Esophagus muscularis mucosa (tissue), 4 donors: Measurements from ENCODE around the gene VWA5B2. TPM values are rescaled to one million over a fixed set of nuclear protein-coding genes. Genes with fewer than 3 reads are reported as not detected.

Experiments used
- DNase-seq: peaks from one replicate; pipeline ENCODE4 v3.0.0-alpha.2; 2017; ENCODE audit errors: extremely low spot score
- H3K27ac ChIP-seq, 4 donors: fragments of 200-600 bp; sonication (generic); replicated peaks in 1 of 4; 1 replicate in 3 of 4; 2 replicates in 1 of 4; pipeline ENCODE4 v1.5.1; 2016 to 2019; ENCODE audit warnings: mild to moderate bottlenecking in 1 of 4
- H3K27me3 ChIP-seq, 4 donors: fragments of 200-600 bp; sonication (generic); one replicate each; pipeline versions ENCODE4 v1.5.1 to v1.6.0; 2016 to 2019
- H3K36me3 ChIP-seq, 4 donors: fragments of 200-600 bp; sonication (generic); one replicate each; pipeline ENCODE4 v1.5.1; 2016 to 2019
- H3K4me1 ChIP-seq, 4 donors: fragments of 200-600 bp; sonication (generic); one replicate each; pipeline ENCODE4 v1.5.1; 2016 to 2019
- H3K4me3 ChIP-seq, 4 donors: fragments of 200-600 bp; sonication (generic); 1 replicate in 2 of 4; 2 replicates in 2 of 4; pipeline ENCODE4 v1.5.1; 2016 to 2019; ENCODE audit warnings: mild to moderate bottlenecking in 4 of 4, moderate library complexity in 1 of 4
- H3K9me3 ChIP-seq, 4 donors: fragments of 200-600 bp; sonication (generic); 1 replicate in 3 of 4; 2 replicates in 1 of 4; pipeline ENCODE4 v1.5.1; 2016 to 2019
- EP300 ChIP-seq: sonication (generic); formaldehyde crosslinking; IDR thresholded peaks from one replicate; pipeline ENCODE4 v1.6.1; 2017; ENCODE audit warnings: antibody characterized with exemption
- POLR2A ChIP-seq: fragments of 450-650 bp; IDR thresholded peaks from one replicate; pipeline ENCODE4 v1.6.1; 2017; ENCODE audit warnings: antibody characterized with exemption, moderate library complexity, mild to moderate bottlenecking, low read depth
- POLR2AphosphoS5 ChIP-seq, 2 donors: sonication (generic); formaldehyde crosslinking; IDR thresholded peaks; one replicate each; pipeline ENCODE4 v1.6.1; 2017; ENCODE audit warnings: antibody characterized with exemption in 2 of 2
- WGBS: methylation state at CpG from one replicate; pipeline ENCODE4 v1.1.5; 2018; 5-methylcytosine and 5-hydroxymethylcytosine counted together
- intact Hi-C: fragments of 100-400 bp; cut with DNase I; formaldehyde crosslinking; loops from one replicate; pipeline ENCODE4 v1.15.1; 2023
- total RNA-seq, 4 donors: library from RNA; depleted of rRNA; stranded (reverse); fragments of >200 nt; gene quantifications; one replicate each; pipeline versions ENCODE4 v1.1.0 to v1.2.1, GENCODE V29; 2016
- TF ChIP-seq, protein P1 (sequence below), 3 experiments: fragments of 200-600 bp in 2 of 3; fragments of 450-650 bp in 1 of 3; sonication (generic) in 2 of 3; IDR thresholded peaks; one replicate each; pipeline ENCODE4 v1.5.1; 2017 to 2019; ENCODE audit warnings: antibody characterized with exemption in 3 of 3, mild to moderate bottlenecking in 2 of 3, moderate library complexity in 1 of 3

The VWA5B2 gene
- total RNA-seq, 4 donors from 2014 or later, result 0.17 to 0.33 (median 0.32) TPM; not detected in 1

DNA sequence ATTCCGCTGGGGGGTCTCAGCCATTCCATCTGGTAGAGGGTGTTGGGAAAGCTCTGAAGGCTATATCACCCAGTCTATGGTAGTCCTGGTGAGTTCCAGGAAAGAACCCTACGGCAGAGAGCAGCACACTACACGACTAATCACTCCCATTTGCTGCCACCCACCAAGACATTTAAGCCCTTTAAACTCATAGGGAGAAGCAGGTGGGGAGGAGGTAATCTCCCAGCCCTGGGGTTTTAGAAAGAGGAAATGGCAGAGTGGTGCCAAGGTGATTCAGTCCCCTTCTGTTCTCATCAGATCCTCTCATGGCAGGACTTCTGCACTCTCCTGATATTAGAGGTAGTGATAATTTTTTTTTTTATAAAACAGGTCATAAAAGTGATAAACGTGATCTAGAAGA is 10.6 kb upstream of the VWA5B2 start:
- H3K4me1 ChIP-seq, result no peaks in the 10 kb centered on the region
- peaks cover 0 to 34% (median 0%) of the 10 kb centered on the region in 4 donors for H3K27me3 ChIP-seq
- no peak overlapping the region for H3K27ac ChIP-seq
- H3K36me3 ChIP-seq, result no peaks in the 10 kb centered on the region
- intact Hi-C loops, result no loop called here
- 66% methylated on average over 4 of the region's 4 CpGs for WGBS
- no peak for DNase-seq
- TF ChIP-seq POLR2A (no peak), EP300 (no peak), POLR2AphosphoS5 (IDR thresholded peaks at IDR 0.05) (no peak)
- TF ChIP-seq, protein P1, sequence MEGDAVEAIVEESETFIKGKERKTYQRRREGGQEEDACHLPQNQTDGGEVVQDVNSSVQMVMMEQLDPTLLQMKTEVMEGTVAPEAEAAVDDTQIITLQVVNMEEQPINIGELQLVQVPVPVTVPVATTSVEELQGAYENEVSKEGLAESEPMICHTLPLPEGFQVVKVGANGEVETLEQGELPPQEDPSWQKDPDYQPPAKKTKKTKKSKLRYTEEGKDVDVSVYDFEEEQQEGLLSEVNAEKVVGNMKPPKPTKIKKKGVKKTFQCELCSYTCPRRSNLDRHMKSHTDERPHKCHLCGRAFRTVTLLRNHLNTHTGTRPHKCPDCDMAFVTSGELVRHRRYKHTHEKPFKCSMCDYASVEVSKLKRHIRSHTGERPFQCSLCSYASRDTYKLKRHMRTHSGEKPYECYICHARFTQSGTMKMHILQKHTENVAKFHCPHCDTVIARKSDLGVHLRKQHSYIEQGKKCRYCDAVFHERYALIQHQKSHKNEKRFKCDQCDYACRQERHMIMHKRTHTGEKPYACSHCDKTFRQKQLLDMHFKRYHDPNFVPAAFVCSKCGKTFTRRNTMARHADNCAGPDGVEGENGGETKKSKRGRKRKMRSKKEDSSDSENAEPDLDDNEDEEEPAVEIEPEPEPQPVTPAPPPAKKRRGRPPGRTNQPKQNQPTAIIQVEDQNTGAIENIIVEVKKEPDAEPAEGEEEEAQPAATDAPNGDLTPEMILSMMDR (IDR thresholded peaks at IDR 0.05), result no peak
- no peaks in the 10 kb centered on the region for H3K9me3 ChIP-seq
- no peak overlapping the region for H3K4me3 ChIP-seq

- H3K4me1 ChIP-seq, result no peaks in the 10 kb centered on the region
- DNase-seq, result no peak
- 85% methylated on average over 3 of the region's 3 CpGs for WGBS
- H3K9me3 ChIP-seq, result no peaks in the 10 kb centered on the region
- no peaks in the 10 kb centered on the region for H3K36me3 ChIP-seq
- intact Hi-C loops, result no loop called here
- H3K27me3 ChIP-seq, result peaks cover 0 to 64% (median 2%) of the 10 kb centered on the region in 4 donors
- H3K27ac ChIP-seq, result no peak overlapping the region
- TF ChIP-seq POLR2AphosphoS5 (IDR thresholded peaks at IDR 0.05), result no peak
- no peak for TF ChIP-seq POLR2A
- TF ChIP-seq, protein P1 (IDR thresholded peaks at IDR 0.05), result no peak
- no peak for TF ChIP-seq EP300
- H3K4me3 ChIP-seq, result no peak overlapping the region
Observed at GRCh38 chr3:184222521-184222920, 6.9 kb upstream of the VWA5B2 start.

- Histone ChIP-seq H3K4me1 (peaks cover 2 to 8% (median 4%) of the 10 kb centered on the region in 4 donors), H3K27me3 (peaks cover 0 to 70% (median 8%) of the 10 kb centered on the region in 4 donors), H3K9me3 (no peaks in the 10 kb centered on the region), H3K4me3 (no peak overlapping the region), H3K27ac (no peak overlapping the region), H3K36me3 (no peaks in the 10 kb centered on the region)
- WGBS, result 76% methylated on average over 3 of the region's 3 CpGs
- no peak for DNase-seq
- TF ChIP-seq, protein P1 (IDR thresholded peaks at IDR 0.05), result no peak
- TF ChIP-seq POLR2AphosphoS5 (IDR thresholded peaks at IDR 0.05), result no peak
- TF ChIP-seq EP300, result no peak
- TF ChIP-seq POLR2A, result no peak
- intact Hi-C loops, result no loop called here
Observed at GRCh38 chr3:184223946-184224345, 5.4 kb upstream of the VWA5B2 start.

DNA sequence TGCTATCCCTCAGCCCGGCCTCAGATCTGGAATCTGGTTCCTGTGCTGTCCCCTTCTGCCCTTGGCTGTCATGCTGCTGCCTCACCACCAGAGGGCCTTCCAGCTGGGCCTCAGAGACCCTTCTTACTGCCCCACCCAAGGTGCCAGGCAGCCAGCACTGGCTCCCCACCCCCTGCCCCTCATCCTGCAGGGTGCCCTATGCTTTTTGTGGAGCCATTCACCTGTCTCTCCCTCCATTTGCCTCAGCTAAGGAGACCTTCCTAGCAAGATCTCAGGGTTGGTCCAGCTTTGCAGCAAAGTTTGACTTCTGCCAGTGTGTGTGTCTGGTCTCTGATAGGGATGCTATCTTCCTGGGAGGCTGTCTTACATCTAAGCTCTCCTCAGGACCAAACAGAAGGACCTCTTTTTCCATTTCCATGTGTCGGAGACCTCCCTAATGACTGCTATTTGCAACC is 1.9 kb upstream of the VWA5B2 start:
- intact Hi-C loops, result no loop called here

More for the DNA sequence above, 1.9 kb upstream of the VWA5B2 start:
- WGBS, result 68% methylated on average over 2 of the region's 2 CpGs
- Histone ChIP-seq H3K36me3 (no peaks in the 10 kb centered on the region), H3K4me1 (peaks cover 23 to 30% (median 26%) of the 10 kb centered on the region in 4 donors), H3K4me3 (no peak overlapping the region), H3K27ac (no peak overlapping the region), H3K27me3 (peaks cover 4 to 86% (median 31%) of the 10 kb centered on the region in 4 donors), H3K9me3 (no peaks in the 10 kb centered on the region)
- TF ChIP-seq, protein P1 (IDR thresholded peaks at IDR 0.05), result peak; percentile 49 to 79 (median 57)
- TF ChIP-seq EP300 (no peak), POLR2AphosphoS5 (IDR thresholded peaks at IDR 0.05) (no peak), POLR2A (no peak)
- no peak for DNase-seq
